Measurements from ENCODE around the gene AP2S1. TPM values are rescaled to one million over a fixed set of nuclear protein-coding genes. Genes with fewer than 3 reads are reported as not detected.

The AP2S1 gene
- total and polyA plus RNA-seq, 2 of the 4 experiments (the other 2 are of a cell fraction) = 144 to 274 TPM

DNA sequence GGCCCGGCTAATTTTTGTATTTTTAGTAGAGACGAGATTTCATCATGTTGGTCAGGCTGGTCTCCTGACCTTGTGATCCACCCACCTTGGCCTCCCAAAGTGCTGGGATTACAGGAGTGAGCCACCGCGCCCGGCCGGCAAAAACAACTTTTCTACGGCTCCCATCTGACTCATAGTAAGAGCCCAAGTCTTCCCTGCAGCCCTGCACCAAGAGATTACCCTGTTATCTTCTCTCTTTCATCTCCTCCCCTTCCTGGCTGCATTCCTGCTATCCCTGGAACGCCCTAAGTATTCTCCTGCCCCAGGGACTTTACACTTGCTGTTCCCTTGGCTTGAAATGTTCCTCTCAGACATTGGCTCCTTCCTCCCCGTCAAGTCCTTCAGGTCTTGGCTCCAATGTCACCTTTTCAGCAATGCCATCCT is 6.6 kb downstream of the AP2S1 start:
- ATAC-seq (ENCODE audit: low read depth) (no peak), DNase-seq (no peak)
- no peak overlapping the region for H3K18ac ChIP-seq (ENCODE audit: low read depth, low read length)
- BruUV-seq (replicated peaks) = no TSS peak
- dilution Hi-C loops (cut with HindIII; ENCODE audit: low sequenced_read_pairs, unreplicated experiment) (no loop called here), intact Hi-C loops (cut with micrococcal nuclease) (no loop called here), in situ Hi-C loops (cut with MboI; ENCODE audit: low sequenced_read_pairs) (loop anchor here (5.0 to 10.0 kb wide), 2 partner anchors 59 to 87 kb away; partner anchors contain the start of gene SLC1A5)
- H3K9me3 ChIP-seq (ENCODE audit: control insufficient read depth, insufficient read depth, low read length) = no peaks in the 10 kb centered on the region
- POLR2A ChIA-PET (ENCODE audit: unreplicated experiment) = no interaction called here
- no peak overlapping the region for H4K8ac ChIP-seq (ENCODE audit: low read depth in 2 of 2, low read length in 2 of 2)
- H3K36me3 ChIP-seq (ENCODE audit: control insufficient read depth, insufficient read depth, low read length) = peaks cover 35% of the 10 kb centered on the region
- peaks cover 45% of the 10 kb centered on the region for H4K20me1 ChIP-seq (ENCODE audit: insufficient read depth, low read length)
- H2BK5ac ChIP-seq (ENCODE audit: low read depth, low read length, poor library complexity, severe bottlenecking) = no peak overlapping the region
- no peak overlapping the region for H2BK15ac ChIP-seq (ENCODE audit: low read depth, low read length)
- no peak overlapping the region for H4K5ac ChIP-seq (ENCODE audit: low read depth, low read length)
- no peak overlapping the region for H3K56ac ChIP-seq (ENCODE audit: extremely low read depth, insufficient read depth, low read length)
- no peak overlapping the region for H2BK120ac ChIP-seq (ENCODE audit: low read depth, low read length)
- no peak overlapping the region for H3K23ac ChIP-seq (ENCODE audit: low read depth, low read length)
- peaks cover 3% of the 10 kb centered on the region; the same call in 1 of the 2 replicates for H3K9me1 ChIP-seq (ENCODE audit: insufficient read depth, low read length)
- peak overlapping the region; percentile 3 for H2AK9ac ChIP-seq (replicated peaks; ENCODE audit: low read depth, low read length, poor library complexity)
- no peak overlapping the region for H3K27ac ChIP-seq (ENCODE audit: insufficient read depth, low read length)
- no peak overlapping the region for H3K14ac ChIP-seq (replicated peaks; ENCODE audit: low read depth, low read length)
- no peak overlapping the region for H3K9ac ChIP-seq (ENCODE audit: low read depth, low read length)
- TF ChIP-seq, protein P1, sequence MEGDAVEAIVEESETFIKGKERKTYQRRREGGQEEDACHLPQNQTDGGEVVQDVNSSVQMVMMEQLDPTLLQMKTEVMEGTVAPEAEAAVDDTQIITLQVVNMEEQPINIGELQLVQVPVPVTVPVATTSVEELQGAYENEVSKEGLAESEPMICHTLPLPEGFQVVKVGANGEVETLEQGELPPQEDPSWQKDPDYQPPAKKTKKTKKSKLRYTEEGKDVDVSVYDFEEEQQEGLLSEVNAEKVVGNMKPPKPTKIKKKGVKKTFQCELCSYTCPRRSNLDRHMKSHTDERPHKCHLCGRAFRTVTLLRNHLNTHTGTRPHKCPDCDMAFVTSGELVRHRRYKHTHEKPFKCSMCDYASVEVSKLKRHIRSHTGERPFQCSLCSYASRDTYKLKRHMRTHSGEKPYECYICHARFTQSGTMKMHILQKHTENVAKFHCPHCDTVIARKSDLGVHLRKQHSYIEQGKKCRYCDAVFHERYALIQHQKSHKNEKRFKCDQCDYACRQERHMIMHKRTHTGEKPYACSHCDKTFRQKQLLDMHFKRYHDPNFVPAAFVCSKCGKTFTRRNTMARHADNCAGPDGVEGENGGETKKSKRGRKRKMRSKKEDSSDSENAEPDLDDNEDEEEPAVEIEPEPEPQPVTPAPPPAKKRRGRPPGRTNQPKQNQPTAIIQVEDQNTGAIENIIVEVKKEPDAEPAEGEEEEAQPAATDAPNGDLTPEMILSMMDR (conservative IDR thresholded peaks at IDR 0.05; ENCODE audit: low read depth, low read length) = no peak
- no peak for TF ChIP-seq FOS (IDR thresholded peaks at IDR 0.05; ENCODE audit: low read depth, low read length)
- no peak for TF ChIP-seq NFE2L2 (IDR thresholded peaks at IDR 0.05; ENCODE audit: low read depth, low read length)
- peaks cover 7% of the 10 kb centered on the region for H3K4me1 ChIP-seq (ENCODE audit: control insufficient read depth, insufficient read depth, low read length)
- H4K91ac ChIP-seq (ENCODE audit: insufficient read depth, low read depth, low read length) = no peak overlapping the region
- CTCF ChIA-PET = no interaction called here
- no peak overlapping the region for H2AK5ac ChIP-seq (ENCODE audit: low read depth, low read length)
- no peak overlapping the region for H2AFZ ChIP-seq (replicated peaks; ENCODE audit: low read length, poor library complexity)
- H3K27me3 ChIP-seq (ENCODE audit: control insufficient read depth, insufficient read depth, low read length) = no peaks in the 10 kb centered on the region
- peaks cover 17 to 81% of the 10 kb centered on the region in 2 experiments for H3K79me1 ChIP-seq (ENCODE audit: low read depth in 1 of 2, low read length in 2 of 2)
- H2BK20ac ChIP-seq (ENCODE audit: low read depth, low read length) = no peak overlapping the region
- no peak overlapping the region for H3K4me3 ChIP-seq (ENCODE audit: insufficient read depth, low read depth, low read length)
- H3K4me2 ChIP-seq (ENCODE audit: low read depth, low read length) = no peak overlapping the region
- no peak overlapping the region for H3K4ac ChIP-seq (ENCODE audit: low read depth, low read length)
- WGBS, 2 experiments (ENCODE audit: extremely low coverage in 2 of 2, insufficient read length in 1 of 2) = 85% methylated on average over 9 of the region's 9 CpGs; no CpG with 5 or more reads in 1 of the 2 experiments

Measured in IMR-90 (cell line).